D721Med (cell line): ENCODE results near the gene NYAP2.

Experiments
- DNase-seq: peaks from one replicate; pipeline ENCODE4 v3.0.0; 2011; ENCODE audit warnings: low spot score; ENCODE audit not compliant: insufficient read length
- FAIRE-seq: peaks from 2 replicates; lab custom pipeline; 2011; peaks lifted over from hg19 to GRCh38; lab: Jason Lieb, UNC
- TF ChIP-seq, protein P1 (sequence below): IDR thresholded peaks from 2 replicates; pipeline ENCODE4 v1.5.1; 2012; ENCODE audit warnings: mild to moderate bottlenecking, control low read depth; ENCODE audit not compliant: insufficient read depth; ENCODE audit errors: missing control alignments

The NYAP2 gene

GRCh38 chr2:225534037-225534436 lies 134.5 kb downstream of the NYAP2 start:
- TF ChIP-seq, protein P1, sequence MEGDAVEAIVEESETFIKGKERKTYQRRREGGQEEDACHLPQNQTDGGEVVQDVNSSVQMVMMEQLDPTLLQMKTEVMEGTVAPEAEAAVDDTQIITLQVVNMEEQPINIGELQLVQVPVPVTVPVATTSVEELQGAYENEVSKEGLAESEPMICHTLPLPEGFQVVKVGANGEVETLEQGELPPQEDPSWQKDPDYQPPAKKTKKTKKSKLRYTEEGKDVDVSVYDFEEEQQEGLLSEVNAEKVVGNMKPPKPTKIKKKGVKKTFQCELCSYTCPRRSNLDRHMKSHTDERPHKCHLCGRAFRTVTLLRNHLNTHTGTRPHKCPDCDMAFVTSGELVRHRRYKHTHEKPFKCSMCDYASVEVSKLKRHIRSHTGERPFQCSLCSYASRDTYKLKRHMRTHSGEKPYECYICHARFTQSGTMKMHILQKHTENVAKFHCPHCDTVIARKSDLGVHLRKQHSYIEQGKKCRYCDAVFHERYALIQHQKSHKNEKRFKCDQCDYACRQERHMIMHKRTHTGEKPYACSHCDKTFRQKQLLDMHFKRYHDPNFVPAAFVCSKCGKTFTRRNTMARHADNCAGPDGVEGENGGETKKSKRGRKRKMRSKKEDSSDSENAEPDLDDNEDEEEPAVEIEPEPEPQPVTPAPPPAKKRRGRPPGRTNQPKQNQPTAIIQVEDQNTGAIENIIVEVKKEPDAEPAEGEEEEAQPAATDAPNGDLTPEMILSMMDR = no peak
- DNase-seq = no peak
- FAIRE-seq = no peak

DNA sequence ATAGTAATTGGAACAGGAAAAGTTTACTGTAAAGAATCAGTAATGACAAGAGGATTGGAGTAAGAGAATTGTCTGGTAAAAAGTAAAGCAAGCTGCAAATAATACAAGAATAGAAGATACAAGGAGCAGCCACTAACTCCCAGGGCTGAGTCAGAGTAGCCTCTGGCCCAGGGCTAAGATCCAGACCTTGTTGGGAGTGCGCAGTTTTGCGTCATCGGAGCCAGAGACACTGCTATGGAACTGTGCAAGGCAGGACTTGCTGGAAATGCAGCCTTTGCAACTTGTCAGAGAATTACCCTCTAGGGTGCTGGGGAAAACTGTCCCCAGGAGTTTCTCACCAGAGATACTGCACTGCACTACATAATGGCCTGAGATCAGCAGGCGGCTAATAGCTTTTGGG lies 135.2 kb downstream of the NYAP2 start:
- DNase-seq (no peak), FAIRE-seq (no peak)
- TF ChIP-seq, protein P1 = no peak

GRCh38 chr2:225536036-225536435 lies 136.5 kb downstream of the NYAP2 start:
- TF ChIP-seq, protein P1 = no peak
- DNase-seq (no peak), FAIRE-seq (no peak)

- FAIRE-seq (no peak), DNase-seq (no peak)
- TF ChIP-seq, protein P1 = no peak
Observed at GRCh38 chr2:225543626-225544025, 144.1 kb downstream of the NYAP2 start.

- no peak for FAIRE-seq
- TF ChIP-seq, protein P1 = no peak
- DNase-seq = no peak
Observed at GRCh38 chr2:225556461-225556860, 157.0 kb downstream of the NYAP2 start.

- no peak for DNase-seq
Observed at GRCh38 chr2:225558399-225559071, 159.0 kb downstream of the NYAP2 start.

DNA sequence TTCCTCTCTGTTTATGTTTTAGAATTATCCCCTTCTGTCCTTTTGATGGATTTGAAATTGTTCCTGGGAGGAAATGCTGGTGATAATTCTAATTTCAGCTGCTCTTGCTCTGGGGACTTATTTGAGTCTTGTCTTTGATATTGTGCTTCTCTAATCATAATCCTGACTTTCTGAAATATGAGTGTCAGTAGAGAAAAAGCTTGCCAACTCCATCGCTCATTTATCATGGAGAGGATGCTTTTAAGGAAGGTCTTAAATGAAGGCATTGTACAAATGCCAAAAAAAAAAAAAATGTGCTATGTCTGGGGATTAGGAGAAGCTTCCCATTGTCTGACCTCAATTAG lies 159.5 kb downstream of the NYAP2 start:
- TF ChIP-seq, protein P1 = no peak
- FAIRE-seq (no peak), DNase-seq (no peak)

More at GRCh38 chr2:225558399-225559071, 159.0 kb downstream of the NYAP2 start:
- TF ChIP-seq, protein P1 = no peak
- peak; percentile 48 for FAIRE-seq
